ENCODE data around the gene GLG1. TPM values are rescaled to one million over a fixed set of nuclear protein-coding genes. Genes with fewer than 3 reads are reported as not detected.

Gene GLG1
- total and polyA plus RNA-seq, 2 donors (not counting 3 experiments of a cell fraction or from before 2014, with no cell fraction given): 86.3 to 165 TPM

DNA sequence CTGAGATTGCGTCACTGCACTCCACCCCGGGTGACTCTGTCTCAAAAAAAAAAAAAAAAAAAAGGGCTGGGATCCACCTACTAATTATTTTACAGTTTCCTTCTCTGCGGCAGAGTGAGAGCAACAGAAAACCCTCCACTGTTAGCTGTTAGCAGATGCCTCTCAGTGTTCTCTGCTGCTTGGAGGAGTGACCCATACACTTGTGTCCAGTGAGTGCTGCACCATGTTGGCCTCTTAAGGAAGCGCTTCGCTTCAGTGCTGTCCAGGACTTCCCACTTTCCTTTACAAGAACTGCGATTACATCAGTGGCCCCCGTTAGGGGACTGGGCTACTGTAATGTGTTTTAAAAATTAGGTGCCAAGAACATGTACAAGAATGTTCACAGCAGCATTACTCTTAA lies 167.2 kb downstream of the GLG1 start:
- intact Hi-C loops (cut with micrococcal nuclease) (no loop called here), dilution Hi-C loops (cut with MboI; ENCODE audit: extremely low pct_ligation_motif_present, low sequenced_read_pairs) (no loop called here)
- H3K4me1 ChIP-seq (ENCODE audit: control insufficient read depth, extremely low read depth, insufficient read depth, low read length): peaks cover 10% of the 10 kb centered on the region
- no peak overlapping the region for H3K4me3 ChIP-seq (replicated peaks in 1 of 3; ENCODE audit: insufficient read depth in 1 of 3, low read depth in 1 of 3, low read length in 3 of 3)
- CTCF ChIA-PET: interaction anchor here (3.4 kb wide), 1 partner anchor 16 kb away, joined by 11 read pairs; no protein-coding TSS in a partner anchor
- TF ChIP-seq, protein P1, sequence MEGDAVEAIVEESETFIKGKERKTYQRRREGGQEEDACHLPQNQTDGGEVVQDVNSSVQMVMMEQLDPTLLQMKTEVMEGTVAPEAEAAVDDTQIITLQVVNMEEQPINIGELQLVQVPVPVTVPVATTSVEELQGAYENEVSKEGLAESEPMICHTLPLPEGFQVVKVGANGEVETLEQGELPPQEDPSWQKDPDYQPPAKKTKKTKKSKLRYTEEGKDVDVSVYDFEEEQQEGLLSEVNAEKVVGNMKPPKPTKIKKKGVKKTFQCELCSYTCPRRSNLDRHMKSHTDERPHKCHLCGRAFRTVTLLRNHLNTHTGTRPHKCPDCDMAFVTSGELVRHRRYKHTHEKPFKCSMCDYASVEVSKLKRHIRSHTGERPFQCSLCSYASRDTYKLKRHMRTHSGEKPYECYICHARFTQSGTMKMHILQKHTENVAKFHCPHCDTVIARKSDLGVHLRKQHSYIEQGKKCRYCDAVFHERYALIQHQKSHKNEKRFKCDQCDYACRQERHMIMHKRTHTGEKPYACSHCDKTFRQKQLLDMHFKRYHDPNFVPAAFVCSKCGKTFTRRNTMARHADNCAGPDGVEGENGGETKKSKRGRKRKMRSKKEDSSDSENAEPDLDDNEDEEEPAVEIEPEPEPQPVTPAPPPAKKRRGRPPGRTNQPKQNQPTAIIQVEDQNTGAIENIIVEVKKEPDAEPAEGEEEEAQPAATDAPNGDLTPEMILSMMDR (IDR thresholded peaks at IDR 0.05; ENCODE audit: extremely low read depth in 1 of 2, insufficient read depth in 1 of 2, low read depth in 1 of 2, low read length in 2 of 2): no peak
- TF ChIP-seq JUN (IDR thresholded peaks at IDR 0.05; ENCODE audit: borderline replicate concordance, insufficient read depth, insufficient read length, low read depth): no peak
- TF ChIP-seq POLR2A (IDR thresholded peaks at IDR 0.05; ENCODE audit: low read depth, low read length): no peak
- TF ChIP-seq, protein P2, sequence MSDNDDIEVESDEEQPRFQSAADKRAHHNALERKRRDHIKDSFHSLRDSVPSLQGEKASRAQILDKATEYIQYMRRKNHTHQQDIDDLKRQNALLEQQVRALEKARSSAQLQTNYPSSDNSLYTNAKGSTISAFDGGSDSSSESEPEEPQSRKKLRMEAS (IDR thresholded peaks at IDR 0.05; ENCODE audit: insufficient read depth, insufficient read length): no peak
- no peak for TF ChIP-seq MYC (IDR thresholded peaks at IDR 0.05; ENCODE audit: low read depth, low read length)
- TF ChIP-seq FOS (IDR thresholded peaks at IDR 0.05; ENCODE audit: borderline replicate concordance, insufficient read depth, low read length): no peak
- TF ChIP-seq GATA2 (IDR thresholded peaks at IDR 0.05; ENCODE audit: insufficient read depth, insufficient read length, low read depth, low read length): no peak
- no peak for TF ChIP-seq EZH2 (IDR thresholded peaks at IDR 0.05; ENCODE audit: borderline replicate concordance, low read depth, low read length, severe bottlenecking)
- no peak for TF ChIP-seq POLR2AphosphoS5 (IDR thresholded peaks at IDR 0.05; ENCODE audit: insufficient read depth, low read depth, low read length)
- POLR2A ChIA-PET: interaction anchor here (1.1 kb wide), 1 partner anchor 167 kb away, joined by 3 read pairs; the partner anchor contains the start of gene GLG1
- no peaks in the 10 kb centered on the region for H4K20me1 ChIP-seq (replicated peaks; ENCODE audit: control insufficient read depth, extremely low read depth, insufficient read depth, low read length)
- FAIRE-seq (no peak), DNase-seq (ENCODE audit: low read depth, low spot score) (no peak)
- H3K9me3 ChIP-seq (replicated peaks; ENCODE audit: control insufficient read depth, insufficient read depth, low read length): no peaks in the 10 kb centered on the region
- no peaks in the 10 kb centered on the region for H3K79me2 ChIP-seq (ENCODE audit: control insufficient read depth, insufficient read depth, low read length)
- H3K9me1 ChIP-seq (replicated peaks; ENCODE audit: control insufficient read depth, extremely low read depth, insufficient read depth, low read length): no peaks in the 10 kb centered on the region
- BruUV-seq (replicated peaks): no TSS peak
- H2AFZ ChIP-seq (ENCODE audit: low read depth, low read length): no peak overlapping the region
- no peaks in the 10 kb centered on the region for H3K36me3 ChIP-seq (ENCODE audit: control insufficient read depth in 2 of 2, extremely low read depth in 1 of 2, insufficient read depth in 2 of 2, low read length in 2 of 2)
- H3K27ac ChIP-seq (ENCODE audit: insufficient read depth, low read depth, low read length): no peak overlapping the region
- H3K9ac ChIP-seq (replicated peaks; ENCODE audit: extremely low read depth, insufficient read depth, low read length): no peak overlapping the region
- no peak overlapping the region for H3K4me2 ChIP-seq (ENCODE audit: insufficient read depth, low read length)
- H3K27me3 ChIP-seq (ENCODE audit: control insufficient read depth in 2 of 2, insufficient read depth in 2 of 2, low read length in 2 of 2): no peaks in the 10 kb centered on the region

Data from endothelial cell of umbilical vein (primary cell).